ENCODE results near the gene JPH4.

DNA sequence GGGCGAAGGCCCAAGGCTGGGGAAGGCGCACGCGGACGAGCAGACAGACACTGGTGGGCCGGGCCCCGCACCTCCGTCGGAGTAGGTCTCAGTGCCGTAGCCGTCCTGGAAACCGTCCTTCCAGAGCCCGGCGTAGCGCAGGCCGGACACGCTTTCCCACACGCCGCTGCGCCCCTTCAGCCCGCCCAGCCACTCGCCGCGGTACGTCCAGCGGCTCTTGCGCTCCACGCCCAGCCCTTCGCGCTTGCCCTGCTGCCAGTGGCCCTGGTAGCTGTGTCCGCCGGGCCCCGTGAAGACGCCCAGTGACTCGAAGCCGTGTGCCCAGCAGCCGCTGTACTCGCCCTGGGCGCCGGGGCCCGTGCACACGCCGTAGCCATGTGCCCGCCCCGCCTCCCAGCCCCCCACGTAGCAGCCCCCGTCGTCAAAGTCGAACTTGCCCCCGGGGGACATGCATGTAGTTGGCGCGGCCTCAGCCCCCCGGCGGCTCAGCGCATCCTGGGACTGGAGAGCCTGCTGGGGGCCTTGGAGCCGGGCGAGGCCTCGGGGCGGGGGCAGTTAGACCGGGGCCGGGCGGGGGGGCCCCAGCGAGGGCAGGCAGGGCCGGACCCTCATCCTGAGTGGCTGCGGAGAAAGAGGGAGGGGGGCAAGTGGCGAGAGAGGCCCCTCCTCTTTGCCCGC lies 1.4 kb downstream of the JPH4 start:
- no peak for TF ChIP-seq POLR2A (IDR thresholded peaks at IDR 0.05)
- TF ChIP-seq, protein P1, sequence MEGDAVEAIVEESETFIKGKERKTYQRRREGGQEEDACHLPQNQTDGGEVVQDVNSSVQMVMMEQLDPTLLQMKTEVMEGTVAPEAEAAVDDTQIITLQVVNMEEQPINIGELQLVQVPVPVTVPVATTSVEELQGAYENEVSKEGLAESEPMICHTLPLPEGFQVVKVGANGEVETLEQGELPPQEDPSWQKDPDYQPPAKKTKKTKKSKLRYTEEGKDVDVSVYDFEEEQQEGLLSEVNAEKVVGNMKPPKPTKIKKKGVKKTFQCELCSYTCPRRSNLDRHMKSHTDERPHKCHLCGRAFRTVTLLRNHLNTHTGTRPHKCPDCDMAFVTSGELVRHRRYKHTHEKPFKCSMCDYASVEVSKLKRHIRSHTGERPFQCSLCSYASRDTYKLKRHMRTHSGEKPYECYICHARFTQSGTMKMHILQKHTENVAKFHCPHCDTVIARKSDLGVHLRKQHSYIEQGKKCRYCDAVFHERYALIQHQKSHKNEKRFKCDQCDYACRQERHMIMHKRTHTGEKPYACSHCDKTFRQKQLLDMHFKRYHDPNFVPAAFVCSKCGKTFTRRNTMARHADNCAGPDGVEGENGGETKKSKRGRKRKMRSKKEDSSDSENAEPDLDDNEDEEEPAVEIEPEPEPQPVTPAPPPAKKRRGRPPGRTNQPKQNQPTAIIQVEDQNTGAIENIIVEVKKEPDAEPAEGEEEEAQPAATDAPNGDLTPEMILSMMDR (IDR thresholded peaks at IDR 0.05 in 4 of 5, conservative IDR thresholded peaks at IDR 0.05 in 1 of 5), result no peak

All from gastrocnemius medialis (tissue), 4 donors.